Neural cell (in vitro differentiated cells): ENCODE measurements around the gene SGSH. TPM values are rescaled to one million over a fixed set of nuclear protein-coding genes. Genes with fewer than 3 reads are reported as not detected.

Experiments used
- H2AFZ ChIP-seq: fragments of 200-600, 300-800 bp; sonication (generic), shearing (Covaris generic); 2 replicates; pipeline ENCODE4 v1.6.0; 2014; ENCODE audit warnings: low read depth, mild to moderate bottlenecking, antibody characterized with exemption, low read length, moderate library complexity
- H3F3A ChIP-seq: fragments of 200-600 bp; shearing (Covaris generic); 2 replicates; pipeline ENCODE4 v1.6.1; 2016; ENCODE audit warnings: mild to moderate bottlenecking, moderate library complexity, mixed read lengths, antibody characterized with exemption, low read length; ENCODE audit not compliant: insufficient read depth, poor library complexity, severe bottlenecking
- H3K27ac ChIP-seq: fragments of 200-600, 300-800 bp; sonication (generic), shearing (Covaris generic); 2 replicates; pipeline ENCODE4 v1.5.1; 2014; ENCODE audit warnings: mild to moderate bottlenecking, low read length, moderate library complexity
- H3K27me3 ChIP-seq: fragments of 300-800, 200-600 bp; sonication (generic), shearing (Covaris generic); 2 replicates; pipeline ENCODE4 v1.6.0; 2014; ENCODE audit warnings: mild to moderate bottlenecking, low read depth, low read length, moderate library complexity; ENCODE audit not compliant: insufficient read depth
- H3K36me3 ChIP-seq: fragments of 300-800, 200-600 bp; sonication (generic), shearing (Covaris generic); 2 replicates; pipeline ENCODE4 v1.5.1; 2014; ENCODE audit warnings: mild to moderate bottlenecking, antibody characterized with exemption, low read length, moderate library complexity; ENCODE audit not compliant: insufficient read depth
- H3K4me2 ChIP-seq: fragments of 300-800, 200-600 bp; sonication (generic), shearing (Covaris generic); 2 replicates; pipeline ENCODE4 v1.6.0; 2014; ENCODE audit warnings: mild to moderate bottlenecking, low read length
- H3K4me3 ChIP-seq: fragments of 300-800, 200-600 bp; sonication (generic), shearing (Covaris generic); 2 replicates; pipeline ENCODE4 v1.5.1; 2014; ENCODE audit warnings: mild to moderate bottlenecking, low read length, moderate library complexity
- H3K79me2 ChIP-seq: fragments of 200-600 bp; shearing (Covaris generic); replicated peaks from 2 replicates; pipeline ENCODE4 v1.6.0; 2014; ENCODE audit warnings: mild to moderate bottlenecking, low read length, moderate library complexity; ENCODE audit not compliant: insufficient read depth
- H3K9ac ChIP-seq: fragments of 300-800, 200-600 bp; sonication (generic), shearing (Covaris generic); 2 replicates; pipeline ENCODE4 v1.6.1; 2016; ENCODE audit warnings: mild to moderate bottlenecking, low read length, mixed read lengths
- H3K9me2 ChIP-seq: fragments of 200-600 bp; shearing (Covaris generic); 2 replicates; pipeline ENCODE4 v1.6.1; 2016; ENCODE audit warnings: mild to moderate bottlenecking, low read length, mixed read lengths; ENCODE audit not compliant: insufficient read depth
- H3K9me3 ChIP-seq: fragments of 200-600, 300-800 bp; sonication (generic), shearing (Covaris generic); 2 replicates; pipeline ENCODE4 v1.6.1; 2016; ENCODE audit warnings: mild to moderate bottlenecking, mixed run types, low read length, moderate library complexity, mixed read lengths
- H4K20me1 ChIP-seq: fragments of 200-600 bp; shearing (Covaris generic); 2 replicates; pipeline ENCODE4 v1.6.1; 2016; ENCODE audit warnings: mild to moderate bottlenecking, mixed run types; ENCODE audit not compliant: insufficient read depth
- EP300 ChIP-seq: fragments of 450-650 bp; conservative IDR thresholded peaks from 2 replicates; pipeline ENCODE4 v1.6.1; 2014; ENCODE audit warnings: antibody characterized with exemption, mild to moderate bottlenecking, moderate library complexity; ENCODE audit not compliant: poor library complexity, severe bottlenecking
- EZH2 ChIP-seq: fragments of 200-600, 300-800 bp; shearing (Covaris generic), sonication (generic); IDR thresholded peaks from 2 replicates; pipeline ENCODE4 v1.6.1; 2014; ENCODE audit warnings: antibody characterized with exemption, low read length, borderline replicate concordance, mild to moderate bottlenecking; ENCODE audit not compliant: insufficient read depth, poor library complexity, severe bottlenecking
- MXI1 ChIP-seq: fragments of 450-650 bp; conservative IDR thresholded peaks from 2 replicates; pipeline ENCODE4 v1.6.1; 2014; ENCODE audit warnings: antibody characterized with exemption, mild to moderate bottlenecking; ENCODE audit not compliant: poor library complexity, severe bottlenecking
- POLR2AphosphoS5 ChIP-seq: IDR thresholded peaks from 2 replicates; pipeline ENCODE4 v1.6.1; 2012
- RAD21 ChIP-seq: fragments of 450-650 bp; conservative IDR thresholded peaks from 2 replicates; pipeline ENCODE4 v1.6.1; 2014; ENCODE audit warnings: antibody characterized with exemption, mild to moderate bottlenecking, moderate library complexity
- REST ChIP-seq: IDR thresholded peaks from 2 replicates; pipeline ENCODE4 v1.6.1; 2012; ENCODE audit warnings: borderline replicate concordance
- SMC3 ChIP-seq: fragments of 450-650 bp; conservative IDR thresholded peaks from 2 replicates; pipeline ENCODE4 v1.6.1; 2014; ENCODE audit warnings: antibody characterized with exemption, mild to moderate bottlenecking, moderate library complexity; ENCODE audit not compliant: poor library complexity
- TAF1 ChIP-seq: IDR thresholded peaks from 2 replicates; pipeline ENCODE4 v1.6.1; 2012; ENCODE audit warnings: low read depth
- polyA plus RNA-seq: library from polyadenylated mRNA; depleted of rRNA; stranded (reverse); fragments of >200 nt; gene quantifications from 2 replicates; pipeline ENCODE4 v1.2.3, GENCODE V29; 2014
- TF ChIP-seq, protein P1 (sequence below): fragments of 450-650 bp; IDR thresholded peaks from 2 replicates; pipeline ENCODE4 v1.5.1; 2014; ENCODE audit warnings: antibody characterized with exemption, mild to moderate bottlenecking, moderate library complexity; ENCODE audit not compliant: poor library complexity, severe bottlenecking

SGSH gene
- polyA plus RNA-seq, 1 donor from 2014 or later: 8.0 TPM

DNA sequence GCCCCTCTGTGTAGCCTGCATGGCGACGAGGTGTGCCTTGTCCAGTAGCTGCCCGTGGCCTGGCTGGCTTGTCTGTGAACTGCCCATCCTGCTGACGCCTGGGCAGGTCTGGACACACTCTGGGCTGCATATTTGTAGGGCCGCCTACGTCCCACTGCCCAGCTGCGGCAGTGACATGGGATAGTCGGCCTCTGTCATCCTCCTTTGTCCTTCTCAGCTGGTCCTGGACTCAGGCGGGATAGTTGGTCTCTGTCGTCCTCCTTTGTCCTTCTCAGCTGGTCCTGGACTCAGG lies 35.8 kb downstream of the SGSH start:
- no peaks in the 10 kb centered on the region for H3K36me3 ChIP-seq
- no peaks in the 10 kb centered on the region for H3F3A ChIP-seq
- H3K27me3 ChIP-seq: no peaks in the 10 kb centered on the region
- TF ChIP-seq TAF1: no peak
- no peak for TF ChIP-seq REST
- TF ChIP-seq SMC3: no peak
- no peak for TF ChIP-seq POLR2AphosphoS5
- no peak for TF ChIP-seq MXI1
- TF ChIP-seq EP300: no peak
- no peak for TF ChIP-seq RAD21
- TF ChIP-seq, protein P1, sequence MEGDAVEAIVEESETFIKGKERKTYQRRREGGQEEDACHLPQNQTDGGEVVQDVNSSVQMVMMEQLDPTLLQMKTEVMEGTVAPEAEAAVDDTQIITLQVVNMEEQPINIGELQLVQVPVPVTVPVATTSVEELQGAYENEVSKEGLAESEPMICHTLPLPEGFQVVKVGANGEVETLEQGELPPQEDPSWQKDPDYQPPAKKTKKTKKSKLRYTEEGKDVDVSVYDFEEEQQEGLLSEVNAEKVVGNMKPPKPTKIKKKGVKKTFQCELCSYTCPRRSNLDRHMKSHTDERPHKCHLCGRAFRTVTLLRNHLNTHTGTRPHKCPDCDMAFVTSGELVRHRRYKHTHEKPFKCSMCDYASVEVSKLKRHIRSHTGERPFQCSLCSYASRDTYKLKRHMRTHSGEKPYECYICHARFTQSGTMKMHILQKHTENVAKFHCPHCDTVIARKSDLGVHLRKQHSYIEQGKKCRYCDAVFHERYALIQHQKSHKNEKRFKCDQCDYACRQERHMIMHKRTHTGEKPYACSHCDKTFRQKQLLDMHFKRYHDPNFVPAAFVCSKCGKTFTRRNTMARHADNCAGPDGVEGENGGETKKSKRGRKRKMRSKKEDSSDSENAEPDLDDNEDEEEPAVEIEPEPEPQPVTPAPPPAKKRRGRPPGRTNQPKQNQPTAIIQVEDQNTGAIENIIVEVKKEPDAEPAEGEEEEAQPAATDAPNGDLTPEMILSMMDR: no peak
- TF ChIP-seq EZH2: no peak
- H3K27ac ChIP-seq: no peak overlapping the region
- H4K20me1 ChIP-seq: no peaks in the 10 kb centered on the region
- no peak overlapping the region for H3K4me2 ChIP-seq
- no peak overlapping the region for H3K9ac ChIP-seq
- no peaks in the 10 kb centered on the region for H3K79me2 ChIP-seq
- no peaks in the 10 kb centered on the region for H3K9me3 ChIP-seq
- H3K4me3 ChIP-seq: no peak overlapping the region
- H2AFZ ChIP-seq: no peak overlapping the region
- H3K9me2 ChIP-seq: no peaks in the 10 kb centered on the region

GRCh38 chr17:80183581-80184422 lies 36.3 kb downstream of the SGSH start:
- Histone ChIP-seq H3K4me2 (no peak overlapping the region), H3K9me2 (no peaks in the 10 kb centered on the region), H3K9ac (no peak overlapping the region), H4K20me1 (no peaks in the 10 kb centered on the region), H3K27ac (no peak overlapping the region), H3K9me3 (no peaks in the 10 kb centered on the region), H3K79me2 (no peaks in the 10 kb centered on the region), H3F3A (no peaks in the 10 kb centered on the region), H3K27me3 (no peaks in the 10 kb centered on the region), H3K36me3 (no peaks in the 10 kb centered on the region), H3K4me3 (no peak overlapping the region), H2AFZ (no peak overlapping the region)
- TF ChIP-seq EP300 (no peak), TAF1 (no peak), RAD21 (no peak), REST (no peak), MXI1 (no peak), EZH2 (no peak), SMC3 (no peak), POLR2AphosphoS5 (no peak)
- TF ChIP-seq, protein P1: no peak
